GM19043 (cell line): ENCODE results near the gene KIF13A.
"Not testable (repeated sequence)": the region's sequence is repeated elsewhere in the genome, so short reads cannot be mapped to it uniquely, and the experiment has no call there.

Experiments used
- ATAC-seq: cut with Tn5 transposase; IDR thresholded peaks from one replicate; pipeline ENCODE4 v1.9.1; 2021; ENCODE audit warnings: low read depth; ENCODE audit not compliant: unreplicated experiment

KIF13A gene

DNA sequence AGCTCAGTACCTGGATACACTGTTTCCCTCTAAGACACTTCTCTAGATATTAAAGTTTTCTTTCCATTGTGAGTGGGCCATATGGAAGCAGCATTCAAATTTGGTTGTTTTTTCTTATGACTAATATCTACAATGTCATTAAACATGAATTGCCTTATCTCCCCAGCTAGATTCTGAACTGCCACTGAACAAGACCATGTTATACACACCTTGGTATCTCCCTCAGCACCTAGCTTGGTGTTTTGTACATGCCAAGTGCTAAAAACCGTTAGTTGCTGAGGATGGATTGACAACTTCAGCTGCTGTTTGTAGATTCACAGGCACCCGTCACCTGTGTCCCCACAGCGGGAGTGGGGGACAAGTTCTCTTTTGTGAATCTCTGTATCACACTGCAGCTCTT, 131.1 kb downstream of the KIF13A start:
- no peak for ATAC-seq

DNA sequence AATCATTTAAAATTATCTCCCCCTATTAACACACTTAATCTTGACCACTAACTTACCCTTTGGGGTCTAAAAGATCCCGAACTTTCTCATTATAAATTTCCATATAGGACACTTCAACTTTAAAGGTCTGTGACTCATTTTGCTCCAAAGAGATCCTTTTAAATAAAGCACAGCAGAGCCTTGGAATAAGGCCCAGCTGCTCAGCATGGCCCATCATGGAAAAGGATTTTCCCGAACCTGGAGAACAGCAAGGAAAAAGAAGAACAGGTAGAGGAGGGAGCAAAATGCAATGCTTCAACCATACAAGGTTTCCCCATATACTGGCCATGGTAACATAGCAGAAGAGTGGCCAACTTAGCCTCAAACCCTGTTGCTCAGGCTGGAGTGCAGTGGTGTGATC, 132.1 kb downstream of the KIF13A start:
- no peak for ATAC-seq

DNA sequence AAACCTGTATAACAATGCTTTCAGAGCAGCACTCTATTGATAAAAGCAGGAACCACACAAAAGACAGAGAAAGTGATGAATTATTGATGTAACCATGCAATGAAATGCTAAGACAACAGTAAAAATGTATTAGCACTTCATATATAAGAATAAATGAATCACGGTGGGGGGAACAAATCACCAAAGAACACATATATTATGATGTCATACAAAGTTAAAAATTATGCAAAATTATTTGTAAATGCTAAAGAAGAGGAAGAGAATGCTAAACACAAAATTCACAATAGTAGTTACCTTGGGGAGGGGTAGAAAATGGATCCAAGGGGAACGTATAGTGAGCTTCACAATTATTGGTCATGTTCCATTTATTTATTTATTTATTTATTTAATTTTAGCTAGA, 133.9 kb downstream of the KIF13A start:
- ATAC-seq = no peak

DNA sequence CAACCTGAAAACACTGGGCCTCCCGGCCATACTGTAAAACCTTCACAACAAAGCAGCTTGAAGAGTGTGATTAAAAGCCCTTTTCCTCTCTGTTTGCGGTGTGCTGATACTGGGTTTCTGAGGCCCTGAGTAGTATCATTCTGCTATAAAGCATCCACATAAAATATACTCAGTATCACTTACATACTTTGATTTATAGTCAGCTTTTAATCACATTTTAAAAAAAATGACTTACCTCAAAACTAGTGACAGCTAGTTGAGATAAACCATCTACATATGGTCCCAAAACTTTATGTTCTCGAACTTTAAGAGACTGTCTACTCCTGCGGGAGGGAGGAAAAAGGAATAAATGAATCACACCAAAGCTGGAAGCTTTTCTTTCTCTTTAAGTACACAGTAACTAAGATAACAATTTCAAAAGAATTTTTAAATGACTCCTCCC, 135.7 kb downstream of the KIF13A start:
- no peak for ATAC-seq

DNA sequence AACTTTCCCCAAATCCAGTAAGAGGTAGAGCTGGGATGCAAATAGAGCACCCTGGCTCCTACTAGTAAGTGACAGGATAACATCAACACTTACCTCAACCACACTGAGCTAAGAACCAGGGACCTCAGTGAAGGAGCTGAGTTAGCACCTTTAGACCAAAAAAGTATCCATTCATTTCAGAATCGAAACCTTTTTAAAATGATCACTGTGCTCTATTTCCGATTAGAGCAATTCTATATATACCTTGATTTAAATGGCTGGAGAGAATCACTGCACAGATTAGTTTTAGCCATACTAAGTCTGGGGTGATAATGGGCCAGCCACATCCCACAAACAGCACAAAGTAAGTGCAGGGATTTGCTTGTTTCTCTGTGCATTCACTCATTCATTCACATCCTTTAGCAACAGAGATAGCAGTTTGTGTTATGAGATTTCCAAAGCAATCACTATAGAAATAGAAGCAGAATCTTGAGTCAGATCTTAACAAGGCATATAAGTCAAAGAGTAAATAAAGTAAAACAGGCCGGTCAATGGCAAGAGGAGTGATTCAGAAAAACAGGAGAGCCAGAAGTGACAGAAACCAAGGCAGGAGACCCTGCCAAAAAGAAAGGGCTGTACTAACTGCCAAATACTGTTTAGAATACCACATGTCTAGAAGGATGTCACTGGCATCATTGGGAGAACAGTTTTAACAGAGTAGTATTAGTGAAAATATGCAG, 136.3 kb downstream of the KIF13A start:
- no peak for ATAC-seq

DNA sequence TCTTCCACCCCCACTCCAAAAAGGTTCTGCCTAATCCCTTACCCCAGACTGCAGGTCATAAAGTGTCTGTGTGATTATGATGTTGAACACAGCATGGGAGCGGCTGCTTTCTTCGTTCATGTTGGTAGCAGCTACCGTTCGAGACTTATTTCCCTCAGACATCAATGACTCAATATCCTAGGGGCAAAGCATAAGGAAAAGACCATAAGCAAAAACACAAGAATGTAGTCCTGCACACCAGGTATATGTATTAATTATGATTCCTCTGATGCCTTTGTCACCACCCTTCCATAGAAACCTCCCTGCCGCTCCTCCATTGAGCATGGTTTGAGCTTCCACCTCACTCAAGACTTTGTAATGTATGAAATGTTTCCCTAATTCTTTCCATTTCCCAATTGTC, 137.2 kb downstream of the KIF13A start:
- ATAC-seq = no peak

DNA sequence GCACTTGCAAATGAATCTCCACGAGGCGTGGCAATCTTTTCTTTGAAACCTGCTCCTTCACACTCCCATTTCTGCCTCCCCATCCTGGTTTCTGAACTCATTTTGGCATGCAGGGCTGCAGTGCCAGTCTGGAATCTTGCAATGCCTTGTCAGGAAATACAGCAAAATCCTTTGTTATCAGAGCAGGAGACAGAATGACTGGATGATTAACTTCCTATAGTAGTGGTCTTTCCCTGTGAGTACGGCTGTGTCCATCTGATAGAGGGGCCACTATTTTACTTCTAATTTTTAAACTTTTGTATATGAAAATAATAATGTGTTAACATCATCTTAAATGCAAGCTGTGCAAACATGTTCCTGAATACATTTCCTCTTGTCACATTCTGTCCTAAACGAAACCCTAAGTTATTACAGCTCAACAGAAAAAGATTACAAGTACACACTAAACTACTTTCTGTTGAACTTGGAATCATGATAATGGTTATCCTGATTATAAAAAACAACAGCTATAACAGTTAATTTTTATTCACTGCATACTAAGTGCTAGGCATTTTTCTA, 140.2 kb downstream of the KIF13A start:
- no peak for ATAC-seq

DNA sequence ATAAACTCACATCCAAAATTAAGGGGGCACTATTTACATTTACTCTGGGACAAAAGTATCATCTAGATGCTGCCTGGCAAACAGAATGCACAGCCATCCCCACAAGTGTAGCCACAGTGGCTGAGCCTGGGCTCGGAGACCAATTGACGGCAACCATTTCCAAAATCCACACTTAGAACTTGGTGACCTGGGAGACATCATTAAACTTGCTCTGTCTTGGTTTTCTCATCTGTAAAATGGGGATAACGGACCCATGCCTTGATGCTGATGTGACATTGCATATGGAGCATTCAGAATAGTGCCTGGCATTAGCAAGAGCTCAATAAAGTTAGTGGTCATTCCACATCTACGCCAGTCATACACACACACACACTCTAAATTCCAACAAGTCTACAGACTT, 140.7 kb downstream of the KIF13A start:
- no peak for ATAC-seq

DNA sequence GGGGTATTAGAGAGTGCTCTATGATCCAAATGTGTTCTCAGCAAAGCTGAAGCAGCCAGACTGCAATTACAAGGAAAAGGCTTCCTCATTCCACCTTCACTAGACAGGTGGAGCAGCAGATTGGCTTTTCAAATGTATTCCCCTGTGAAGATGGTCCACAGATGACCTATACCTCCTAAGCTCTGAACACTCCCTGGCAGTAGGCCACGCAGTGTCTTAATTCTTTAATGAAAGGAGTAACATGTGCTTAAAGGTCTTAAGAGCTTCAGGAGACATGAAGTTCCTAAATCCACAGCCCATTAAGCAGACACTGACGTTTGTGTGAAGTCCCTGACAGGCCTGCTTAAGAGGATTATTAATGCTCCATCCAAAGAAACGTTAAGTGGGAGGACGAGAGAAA, 141.8 kb downstream of the KIF13A start:
- no peak for ATAC-seq

DNA sequence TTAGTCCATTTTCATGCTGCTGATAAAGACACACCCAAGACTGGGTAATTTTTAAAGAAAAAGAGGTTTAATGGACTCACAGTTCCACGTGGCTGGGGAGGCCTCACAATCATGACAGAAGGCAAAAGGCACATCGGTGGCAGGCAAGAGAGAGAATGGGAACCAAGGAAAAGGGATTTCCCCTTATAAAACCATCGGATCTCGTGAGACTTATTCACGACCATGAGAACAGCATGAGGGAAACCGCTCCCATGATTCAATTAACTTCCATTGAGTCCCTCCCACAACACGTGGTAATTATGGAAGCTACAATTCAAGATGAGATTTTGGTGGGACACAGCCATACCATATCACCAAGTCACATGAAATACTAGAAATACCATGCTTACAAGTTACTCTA, 142.5 kb downstream of the KIF13A start:
- ATAC-seq = not testable (repeated sequence)

DNA sequence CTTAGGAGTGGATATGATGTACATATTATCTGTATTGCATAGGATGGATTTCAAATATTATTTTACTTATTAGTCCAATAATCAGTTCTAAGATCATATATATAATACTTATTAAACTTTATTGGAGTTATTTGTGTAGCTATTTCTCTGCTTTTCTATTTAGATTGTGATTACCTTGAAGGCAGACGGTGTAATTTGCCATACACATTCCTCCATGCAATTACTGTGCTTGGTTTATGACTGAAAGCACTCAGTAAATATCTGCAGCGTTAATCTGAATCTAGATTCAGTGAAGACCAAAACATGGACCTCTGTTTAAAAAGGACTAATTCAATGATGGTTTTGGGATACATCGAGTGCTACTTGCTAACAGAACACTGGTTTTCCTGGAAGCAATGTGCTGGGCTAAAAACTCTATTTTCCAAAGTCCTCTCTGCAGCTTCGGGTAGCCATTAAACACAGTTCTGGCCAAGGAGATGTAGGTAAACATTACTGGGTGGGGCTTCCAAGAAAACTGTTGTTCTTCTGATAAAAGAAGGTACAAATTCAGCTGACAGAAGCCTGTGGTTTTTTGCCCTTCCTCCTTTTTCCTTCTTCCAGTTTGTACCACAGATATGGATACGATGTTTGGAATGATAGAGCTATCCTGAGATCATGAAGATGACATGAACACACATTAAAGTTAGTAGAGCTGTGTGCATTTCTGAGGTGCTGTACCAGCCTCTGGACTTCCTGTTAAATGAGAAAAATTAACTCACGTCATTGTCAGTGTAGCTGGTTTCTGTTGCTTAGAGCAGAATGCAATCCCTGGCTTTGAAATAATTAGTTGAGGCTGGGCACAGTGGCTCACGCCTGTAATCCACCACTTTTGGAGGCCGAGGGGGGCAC, 144.3 kb downstream of the KIF13A start:
- no peak for ATAC-seq

DNA sequence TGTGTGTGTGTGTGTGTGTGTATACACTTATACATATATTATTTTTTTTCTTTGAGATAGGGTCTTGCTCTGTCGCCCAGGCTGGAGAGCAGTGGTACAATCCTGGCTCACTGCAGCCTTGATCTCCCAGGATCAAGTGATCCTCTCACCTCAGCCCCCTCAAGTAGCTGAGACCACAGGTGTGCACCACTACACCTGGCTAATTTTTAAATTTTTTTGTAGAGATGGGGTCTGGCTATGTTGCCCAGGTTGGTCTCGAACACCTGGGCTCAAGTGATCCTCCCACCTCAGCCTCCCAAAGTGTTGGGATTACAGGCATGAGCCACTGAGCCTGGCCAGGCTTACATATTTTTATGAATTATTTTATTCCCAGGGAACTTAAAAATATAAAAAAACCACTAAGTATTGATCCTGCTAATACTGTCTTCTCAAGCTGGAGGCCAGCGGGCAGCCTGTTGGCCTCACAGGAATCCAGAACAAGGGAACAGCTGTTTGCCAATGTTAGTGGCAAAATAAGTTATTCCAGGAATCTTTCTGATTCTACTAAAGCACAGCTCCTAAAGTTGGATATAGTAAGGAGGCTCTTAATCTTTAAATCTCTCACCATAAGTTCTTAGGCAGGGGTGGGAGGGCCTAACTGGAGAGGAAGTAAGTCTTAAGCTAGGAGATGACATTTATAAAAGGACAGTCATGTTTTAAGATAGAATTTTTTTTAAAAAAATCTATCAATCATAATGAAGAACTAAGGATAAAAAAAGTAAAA, 145.2 kb downstream of the KIF13A start:
- ATAC-seq = no peak

DNA sequence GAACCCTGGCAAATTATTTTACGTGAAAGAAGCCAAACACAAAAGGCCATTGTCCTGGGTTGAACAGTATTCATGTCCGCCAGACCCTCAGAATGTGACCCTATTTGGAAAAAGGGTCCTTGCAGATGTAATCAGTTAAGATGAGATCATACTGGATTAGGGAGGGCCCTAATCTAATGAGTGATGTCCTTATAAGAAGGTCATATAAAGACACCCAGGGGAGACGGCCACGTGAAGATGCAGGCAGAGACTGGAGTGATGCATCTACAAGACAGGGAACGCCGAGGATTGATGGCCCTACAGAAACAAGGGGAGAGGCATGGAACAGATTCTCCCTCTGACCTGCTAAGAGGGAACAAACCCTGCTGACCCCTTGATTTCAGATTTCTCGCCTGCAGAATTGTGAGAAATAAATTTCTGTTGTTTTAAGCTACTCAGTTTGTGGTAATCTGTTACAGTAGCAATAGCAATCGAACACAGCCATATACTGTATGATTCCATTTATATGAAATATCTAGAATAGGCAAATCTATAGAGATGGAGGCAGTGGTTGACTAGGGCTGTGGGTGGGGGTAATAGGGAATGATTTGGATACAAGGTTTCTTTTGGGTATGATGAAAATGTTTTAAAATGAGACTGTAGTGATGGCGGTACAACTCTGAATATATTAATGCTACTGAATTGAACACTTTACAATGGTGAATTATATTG, 147.8 kb downstream of the KIF13A start:
- no peak for ATAC-seq

DNA sequence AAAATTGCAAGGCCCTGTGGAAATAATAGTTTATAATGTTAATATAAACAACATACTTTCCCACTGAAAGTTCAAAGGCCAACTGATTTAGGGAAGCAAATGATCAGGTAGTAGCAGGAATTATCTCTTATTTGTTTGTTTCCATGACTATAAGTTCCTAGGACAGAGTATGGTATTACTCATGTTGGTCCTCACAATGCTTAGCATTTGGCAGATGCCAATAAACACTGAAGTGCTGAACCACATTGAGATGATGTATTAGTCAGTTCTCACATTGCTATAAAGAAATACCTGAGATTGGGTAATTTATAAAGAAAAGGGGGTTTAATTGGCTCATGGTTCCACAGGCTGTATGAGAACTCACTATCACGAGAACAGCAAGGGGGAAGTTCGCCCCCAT, 151.1 kb downstream of the KIF13A start:
- ATAC-seq = no peak

DNA sequence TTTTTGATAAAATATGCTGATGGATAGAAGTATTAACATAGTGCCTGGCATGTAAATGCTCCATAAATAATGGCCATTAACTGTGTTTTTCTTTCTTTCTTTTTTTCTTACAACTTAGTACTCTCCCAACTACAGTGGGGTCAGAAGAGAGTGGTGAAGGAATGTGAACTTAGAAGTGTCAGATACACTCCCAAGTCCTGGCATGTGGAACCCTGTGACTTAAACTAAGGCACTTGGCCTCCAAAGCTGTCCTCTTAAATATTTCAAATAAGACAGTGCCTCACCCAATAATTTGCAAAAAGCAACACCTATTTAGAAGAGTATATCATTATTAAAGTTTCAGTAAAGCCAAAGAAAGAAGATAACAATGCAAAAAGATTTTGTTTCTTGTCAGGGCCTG, 151.7 kb downstream of the KIF13A start:
- no peak for ATAC-seq

DNA sequence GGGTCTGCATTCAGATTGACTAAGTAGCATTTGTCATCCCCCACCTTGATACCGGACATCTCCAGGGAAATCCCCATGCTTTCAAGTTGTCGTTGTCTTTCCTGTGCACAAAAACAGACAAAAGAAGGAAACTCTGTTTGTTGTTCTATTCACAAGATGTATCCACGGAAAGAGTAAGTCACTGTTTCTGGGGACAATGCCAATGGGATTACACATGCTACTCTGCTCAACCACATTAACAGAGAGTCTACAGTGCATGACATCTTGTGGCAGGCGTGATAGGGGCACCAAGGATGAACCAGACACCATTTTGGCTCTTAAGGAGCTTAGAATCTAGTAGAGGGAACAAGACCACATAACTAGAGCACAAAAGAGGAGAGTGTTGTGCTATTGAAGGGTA, 156.3 kb downstream of the KIF13A start:
- no peak for ATAC-seq

DNA sequence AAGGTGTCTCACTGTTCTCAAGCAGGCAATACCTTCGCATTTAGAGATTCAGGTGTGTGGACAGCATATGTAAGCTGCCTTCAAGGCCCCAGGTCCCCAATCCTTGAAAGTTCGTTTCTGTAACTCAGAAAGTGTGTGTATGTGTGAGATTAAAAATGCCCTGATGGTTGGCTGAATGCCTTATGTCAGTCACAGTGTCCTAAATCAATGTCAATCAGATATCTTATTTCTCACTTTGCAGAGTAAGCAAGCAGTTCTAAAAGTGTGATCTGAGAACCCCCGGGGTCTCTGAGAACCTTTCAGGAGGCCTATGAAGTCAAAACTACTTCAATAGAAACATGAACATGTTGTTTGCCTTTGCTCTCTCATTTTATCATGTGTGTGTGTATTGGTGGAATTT, 157.5 kb downstream of the KIF13A start:
- ATAC-seq = no peak

DNA sequence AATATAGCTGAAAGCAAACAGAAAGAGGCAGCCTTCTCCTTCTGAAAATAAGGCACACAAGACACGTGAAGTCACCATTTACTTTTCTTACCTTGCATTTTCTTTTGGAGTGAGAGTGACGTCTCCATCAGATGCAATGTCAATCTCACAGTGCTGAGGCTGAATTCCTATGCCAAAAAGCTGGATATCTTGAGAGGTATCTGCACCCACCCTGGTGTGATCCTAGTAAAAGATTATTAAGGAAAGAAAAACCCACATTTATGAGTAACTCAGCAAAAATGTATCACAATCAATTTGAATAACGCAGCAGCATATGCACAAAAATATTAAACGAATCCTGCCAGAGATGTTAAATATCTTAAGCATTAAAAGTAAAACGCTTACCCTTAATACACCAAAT, 159.3 kb downstream of the KIF13A start:
- no peak for ATAC-seq

DNA sequence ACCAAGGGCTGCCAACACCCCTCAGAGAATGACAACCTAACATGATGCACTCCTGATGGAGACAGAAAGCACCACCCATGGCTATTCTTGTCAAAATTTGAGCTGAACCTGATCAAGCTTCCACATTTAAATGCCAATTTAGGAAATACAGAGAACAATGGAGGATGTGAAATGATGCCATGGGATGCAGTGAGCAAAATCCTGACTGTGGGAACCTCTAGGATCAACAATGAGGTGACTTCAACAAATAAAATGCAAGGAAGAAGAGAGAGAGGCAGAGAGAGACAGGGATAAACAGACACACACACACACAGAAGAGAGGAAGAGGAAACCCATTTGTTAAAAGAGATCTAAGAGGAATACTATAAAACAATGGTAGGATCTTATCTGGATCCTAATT, 161.1 kb downstream of the KIF13A start:
- ATAC-seq = no peak

DNA sequence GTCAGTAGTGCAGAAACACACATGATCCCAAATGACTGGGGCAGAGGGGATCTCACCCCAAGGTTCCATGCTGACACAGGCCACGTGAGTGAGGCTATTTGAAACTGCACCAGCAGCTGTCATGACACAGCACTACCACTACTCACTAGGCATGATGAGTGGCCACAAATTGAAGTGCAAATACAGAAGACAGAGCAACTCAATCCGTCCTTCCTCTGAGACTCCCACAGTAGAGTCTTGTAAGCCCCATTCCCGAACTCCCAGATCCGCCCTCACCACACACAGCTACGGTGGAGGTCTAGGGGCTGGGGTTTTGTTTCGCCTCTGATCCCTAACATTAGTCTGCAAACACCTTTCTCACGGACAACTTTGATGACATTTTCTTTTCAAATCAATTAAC, 167.4 kb downstream of the KIF13A start:
- ATAC-seq = no peak
